Vagina (tissue), 2 donors: ENCODE results near the gene EMID1.

Experiments used
- CTCF ChIP-seq, 3 experiments: fragments of 450-650 bp in 2 of 3; fragments of 200-600 bp in 1 of 3; sonication (generic) in 1 of 3; IDR thresholded peaks; one replicate each; pipeline ENCODE4 v1.5.1; 2017 to 2019; ENCODE audit warnings: antibody characterized with exemption in 3 of 3, mild to moderate bottlenecking in 2 of 3, moderate library complexity in 2 of 3
- POLR2A ChIP-seq, 2 donors: fragments of 450-650 bp; IDR thresholded peaks; one replicate each; pipeline ENCODE4 v1.6.1; 2017; ENCODE audit warnings: antibody characterized with exemption in 2 of 2, mild to moderate bottlenecking in 2 of 2, moderate library complexity in 2 of 2

- TF ChIP-seq CTCF (IDR thresholded peaks at IDR 0.05) (no peak), POLR2A (IDR thresholded peaks at IDR 0.05) (no peak)
These were observed 38.4 kb upstream of the EMID1 start for GRCh38 chr22:29167032-29167911.
